ENCODE measurements around the gene MXRA8. TPM values are rescaled to one million over a fixed set of nuclear protein-coding genes. Genes with fewer than 3 reads are reported as not detected.

MXRA8 gene
- total and polyA plus RNA-seq, 2 donors (not counting 3 experiments of a cell fraction or from before 2014, with no cell fraction given), result 0.82 to 1.9 TPM

DNA sequence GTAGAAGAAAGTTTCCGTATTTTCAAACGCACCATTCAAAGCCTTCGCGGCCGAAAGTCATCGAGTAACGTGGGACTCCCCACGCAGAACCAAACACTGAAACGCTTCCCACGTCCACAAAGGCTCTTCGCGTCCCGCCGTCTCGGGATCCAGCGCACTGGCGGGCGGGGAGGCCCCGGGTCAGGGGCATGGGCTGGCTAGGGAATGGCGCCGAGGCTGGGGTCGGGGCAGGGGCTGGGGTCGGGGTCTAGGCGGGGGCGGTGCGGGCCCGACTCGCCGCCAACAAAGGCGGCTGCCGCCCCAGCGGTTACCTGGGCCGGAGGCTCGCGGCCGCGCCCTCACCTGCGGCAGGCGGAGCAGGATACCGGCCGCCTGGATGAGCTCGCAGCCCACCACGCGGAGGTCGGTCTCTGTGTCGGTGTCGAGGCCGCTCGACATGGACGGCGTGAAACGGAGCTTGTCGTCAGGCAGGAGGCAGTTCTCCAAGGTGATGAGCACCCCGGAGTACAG, 40.4 kb upstream of the MXRA8 start:
- peak overlapping the region; percentile 54 for H3K27ac ChIP-seq (ENCODE audit: insufficient read depth, low read depth, low read length)

More for the DNA sequence above, 40.4 kb upstream of the MXRA8 start:
- CTCF ChIA-PET, result interaction anchor here (0.8 to 3.4 kb wide), 11 partner anchors 15 to 107 kb away, joined by 3 to 31 read pairs (median 4); partner anchors contain the start of gene AURKAIP1
- H3K9me1 ChIP-seq (replicated peaks; ENCODE audit: control insufficient read depth, extremely low read depth, insufficient read depth, low read length), result no peaks in the 10 kb centered on the region
- BruUV-seq (replicated peaks), result no TSS peak
- peaks cover 56% of the 10 kb centered on the region for H3K79me2 ChIP-seq (ENCODE audit: control insufficient read depth, insufficient read depth, low read length)
- peak overlapping the region; percentile 82 for H3K9ac ChIP-seq (replicated peaks; ENCODE audit: extremely low read depth, insufficient read depth, low read length)
- H3K9me3 ChIP-seq (replicated peaks; ENCODE audit: control insufficient read depth, insufficient read depth, low read length), result no peaks in the 10 kb centered on the region
- FAIRE-seq (no peak), DNase-seq (ENCODE audit: low read depth, low spot score) (no peak)
- intact Hi-C loops (cut with micrococcal nuclease) (loop anchor here (1.0 kb wide), 4 partner anchors 9 to 73 kb away; partner anchors contain the start of genes ATAD3B, AURKAIP1 and MRPL20), dilution Hi-C loops (cut with MboI; ENCODE audit: extremely low pct_ligation_motif_present, low sequenced_read_pairs) (no loop called here)
- peak overlapping the region; percentile 77 to 92 (median 90) for H3K4me3 ChIP-seq (replicated peaks in 1 of 3; ENCODE audit: insufficient read depth in 1 of 3, low read depth in 1 of 3, low read length in 3 of 3)
- POLR2A ChIA-PET, result interaction anchor here (0.8 to 1.5 kb wide), 2 partner anchors 9 to 23 kb away, joined by 4 to 6 read pairs; partner anchors contain the start of genes AURKAIP1 and MRPL20
- peak overlapping the region; percentile 90 for H3K4me2 ChIP-seq (ENCODE audit: insufficient read depth, low read length)
- TF ChIP-seq POLR2A (IDR thresholded peaks at IDR 0.05; ENCODE audit: low read depth, low read length) (no peak), JUN (IDR thresholded peaks at IDR 0.05; ENCODE audit: borderline replicate concordance, insufficient read depth, insufficient read length, low read depth) (no peak), POLR2AphosphoS5 (IDR thresholded peaks at IDR 0.05; ENCODE audit: insufficient read depth, low read depth, low read length) (no peak), GATA2 (IDR thresholded peaks at IDR 0.05; ENCODE audit: insufficient read depth, insufficient read length, low read depth, low read length) (no peak), FOS (IDR thresholded peaks at IDR 0.05; ENCODE audit: borderline replicate concordance, insufficient read depth, low read length) (no peak), CTCF (IDR thresholded peaks at IDR 0.05; ENCODE audit: extremely low read depth in 1 of 2, insufficient read depth in 1 of 2, low read depth in 1 of 2, low read length in 2 of 2) (no peak), MYC (IDR thresholded peaks at IDR 0.05; ENCODE audit: low read depth, low read length) (no peak), EZH2 (IDR thresholded peaks at IDR 0.05; ENCODE audit: borderline replicate concordance, low read depth, low read length, severe bottlenecking) (no peak)
- TF ChIP-seq, protein P1, sequence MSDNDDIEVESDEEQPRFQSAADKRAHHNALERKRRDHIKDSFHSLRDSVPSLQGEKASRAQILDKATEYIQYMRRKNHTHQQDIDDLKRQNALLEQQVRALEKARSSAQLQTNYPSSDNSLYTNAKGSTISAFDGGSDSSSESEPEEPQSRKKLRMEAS (IDR thresholded peaks at IDR 0.05; ENCODE audit: insufficient read depth, insufficient read length), result no peak
- H3K27me3 ChIP-seq (ENCODE audit: control insufficient read depth in 2 of 2, insufficient read depth in 2 of 2, low read length in 2 of 2), result no peaks in the 10 kb centered on the region
- H4K20me1 ChIP-seq (replicated peaks; ENCODE audit: control insufficient read depth, extremely low read depth, insufficient read depth, low read length), result no peaks in the 10 kb centered on the region
- H2AFZ ChIP-seq (ENCODE audit: low read depth, low read length), result peak overlapping the region; percentile 89
- peaks cover 22% of the 10 kb centered on the region for H3K4me1 ChIP-seq (ENCODE audit: control insufficient read depth, extremely low read depth, insufficient read depth, low read length)
- peaks cover 10 to 31% of the 10 kb centered on the region in 2 experiments for H3K36me3 ChIP-seq (ENCODE audit: control insufficient read depth in 2 of 2, extremely low read depth in 1 of 2, insufficient read depth in 2 of 2, low read length in 2 of 2)

Data from endothelial cell of umbilical vein (primary cell).